HEK293T (cell line): ENCODE measurements around the gene CISH.

Experiments
- ELF4 ChIP-seq: fragments of 450-650 bp; IDR thresholded peaks from 2 replicates; pipeline ENCODE4 v1.6.1; 2017; ENCODE audit warnings: antibody characterized with exemption
- FOXA1 ChIP-seq: fragments of 450-650 bp; IDR thresholded peaks from 2 replicates; pipeline ENCODE4 v1.6.1; 2016; ENCODE audit warnings: mild to moderate bottlenecking
- FOXK2 ChIP-seq: fragments of 450-650 bp; IDR thresholded peaks from 2 replicates; pipeline ENCODE4 v1.6.1; 2016; ENCODE audit warnings: mild to moderate bottlenecking
- FOXM1 ChIP-seq: fragments of 450-650 bp; IDR thresholded peaks from 2 replicates; pipeline ENCODE4 v1.6.1; 2017; ENCODE audit warnings: mild to moderate bottlenecking, borderline replicate concordance
- HDGF ChIP-seq: fragments of 450-650 bp; IDR thresholded peaks from 2 replicates; pipeline ENCODE4 v1.6.1; 2017; ENCODE audit warnings: antibody characterized with exemption, borderline replicate concordance
- SP1 ChIP-seq: fragments of 450-650 bp; IDR thresholded peaks from 2 replicates; pipeline ENCODE4 v1.6.1; 2017
- TARDBP ChIP-seq: fragments of 450-650 bp; IDR thresholded peaks from 2 replicates; pipeline ENCODE4 v1.6.1; 2016
- ZNF384 ChIP-seq: fragments of 450-650 bp; IDR thresholded peaks from 2 replicates; pipeline ENCODE4 v1.6.1; 2016
- TF ChIP-seq, protein P1 (sequence below): fragments of 450-650 bp; IDR thresholded peaks from 2 replicates; pipeline ENCODE4 v1.6.1; 2016

GRCh38 chr3:50609071-50609762 lies 2.4 kb downstream of the CISH start:
- TF ChIP-seq TARDBP, result no peak
- no peak for TF ChIP-seq FOXA1
- no peak for TF ChIP-seq FOXM1
- no peak for TF ChIP-seq ZNF384
- TF ChIP-seq, protein P1, sequence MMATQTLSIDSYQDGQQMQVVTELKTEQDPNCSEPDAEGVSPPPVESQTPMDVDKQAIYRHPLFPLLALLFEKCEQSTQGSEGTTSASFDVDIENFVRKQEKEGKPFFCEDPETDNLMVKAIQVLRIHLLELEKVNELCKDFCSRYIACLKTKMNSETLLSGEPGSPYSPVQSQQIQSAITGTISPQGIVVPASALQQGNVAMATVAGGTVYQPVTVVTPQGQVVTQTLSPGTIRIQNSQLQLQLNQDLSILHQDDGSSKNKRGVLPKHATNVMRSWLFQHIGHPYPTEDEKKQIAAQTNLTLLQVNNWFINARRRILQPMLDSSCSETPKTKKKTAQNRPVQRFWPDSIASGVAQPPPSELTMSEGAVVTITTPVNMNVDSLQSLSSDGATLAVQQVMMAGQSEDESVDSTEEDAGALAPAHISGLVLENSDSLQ, result no peak
- TF ChIP-seq ELF4, result no peak
- TF ChIP-seq SP1, result no peak
- no peak for TF ChIP-seq FOXK2
- no peak for TF ChIP-seq HDGF
